HG03066 (cell line): Measurements from ENCODE around the gene VWA7.

Experiments used
- ATAC-seq: cut with Tn5 transposase; IDR thresholded peaks from one replicate; pipeline ENCODE4 v1.9.1; 2021; ENCODE audit warnings: low read depth; ENCODE audit not compliant: unreplicated experiment

VWA7 gene

DNA sequence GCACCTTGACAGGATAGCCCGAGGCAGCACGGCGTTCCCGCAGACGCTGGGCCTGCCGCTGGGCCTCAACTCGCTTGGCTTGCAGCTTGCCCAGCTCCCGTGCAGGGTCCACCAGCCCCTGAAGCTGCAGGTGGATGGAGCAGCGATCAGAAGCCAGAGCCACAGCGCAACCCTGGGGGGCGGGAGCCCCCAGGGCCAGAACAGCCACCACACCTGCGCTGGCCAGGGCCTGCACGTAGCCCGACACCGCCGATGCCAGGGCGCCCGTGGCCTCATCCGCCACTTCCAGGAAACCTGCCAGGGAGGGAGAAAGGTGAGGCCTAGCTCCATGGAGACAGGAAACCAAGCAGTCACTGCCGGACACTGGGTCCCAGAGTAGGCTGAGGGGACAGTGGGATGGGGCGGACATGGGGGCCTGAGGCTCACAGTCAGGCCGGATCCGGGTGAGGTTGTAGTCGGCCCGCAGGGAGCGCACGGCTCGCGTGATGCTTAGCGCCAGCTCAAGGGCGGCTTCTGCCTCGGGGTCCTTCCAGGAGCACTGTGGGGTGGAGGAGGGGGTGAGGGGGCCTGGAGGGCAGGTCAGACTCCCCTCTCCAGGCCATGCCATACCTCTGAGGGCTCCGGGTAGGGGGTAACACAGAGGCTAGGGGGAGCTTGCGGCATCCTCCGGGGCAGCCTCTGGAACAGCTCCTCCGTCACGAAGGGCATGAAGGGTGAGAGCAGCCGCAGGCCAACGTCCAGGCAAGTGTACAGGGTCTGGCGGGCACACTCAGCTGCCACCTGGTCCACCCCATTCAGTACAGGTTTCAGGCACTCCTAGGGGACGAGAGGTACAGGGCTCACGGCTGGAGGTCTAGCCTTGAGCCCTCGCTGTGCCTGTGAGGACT lies 2.1 kb upstream of the VWA7 start:
- ATAC-seq: no peak

DNA sequence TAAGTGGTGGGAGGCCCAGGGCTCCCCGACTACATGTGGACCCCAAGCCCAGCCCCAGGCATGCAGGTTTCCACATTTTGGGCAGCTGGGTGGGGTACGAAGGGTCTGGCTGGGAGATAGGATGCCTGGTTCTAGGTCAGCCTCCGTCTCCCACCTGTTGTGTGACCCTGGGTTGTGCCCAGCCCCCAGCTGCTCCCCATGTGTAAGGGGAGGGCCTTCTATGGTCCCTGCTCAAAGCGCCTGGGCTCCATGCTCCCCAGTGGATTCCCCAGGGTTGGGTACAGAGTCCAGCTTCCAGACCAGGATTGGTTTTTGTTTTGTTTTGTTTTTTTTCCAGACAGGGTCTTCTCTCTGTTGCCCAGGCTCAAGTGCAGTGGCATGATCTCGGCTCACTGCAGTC lies 1.1 kb upstream of the VWA7 start:
- no peak for ATAC-seq

- ATAC-seq: no peak
Observed at GRCh38 chr6:31777667-31778050, 531 bp upstream of the VWA7 start.

- peak; percentile 5 for ATAC-seq
Observed at GRCh38 chr6:31776485-31776988, 591 bp downstream of the VWA7 start.

DNA sequence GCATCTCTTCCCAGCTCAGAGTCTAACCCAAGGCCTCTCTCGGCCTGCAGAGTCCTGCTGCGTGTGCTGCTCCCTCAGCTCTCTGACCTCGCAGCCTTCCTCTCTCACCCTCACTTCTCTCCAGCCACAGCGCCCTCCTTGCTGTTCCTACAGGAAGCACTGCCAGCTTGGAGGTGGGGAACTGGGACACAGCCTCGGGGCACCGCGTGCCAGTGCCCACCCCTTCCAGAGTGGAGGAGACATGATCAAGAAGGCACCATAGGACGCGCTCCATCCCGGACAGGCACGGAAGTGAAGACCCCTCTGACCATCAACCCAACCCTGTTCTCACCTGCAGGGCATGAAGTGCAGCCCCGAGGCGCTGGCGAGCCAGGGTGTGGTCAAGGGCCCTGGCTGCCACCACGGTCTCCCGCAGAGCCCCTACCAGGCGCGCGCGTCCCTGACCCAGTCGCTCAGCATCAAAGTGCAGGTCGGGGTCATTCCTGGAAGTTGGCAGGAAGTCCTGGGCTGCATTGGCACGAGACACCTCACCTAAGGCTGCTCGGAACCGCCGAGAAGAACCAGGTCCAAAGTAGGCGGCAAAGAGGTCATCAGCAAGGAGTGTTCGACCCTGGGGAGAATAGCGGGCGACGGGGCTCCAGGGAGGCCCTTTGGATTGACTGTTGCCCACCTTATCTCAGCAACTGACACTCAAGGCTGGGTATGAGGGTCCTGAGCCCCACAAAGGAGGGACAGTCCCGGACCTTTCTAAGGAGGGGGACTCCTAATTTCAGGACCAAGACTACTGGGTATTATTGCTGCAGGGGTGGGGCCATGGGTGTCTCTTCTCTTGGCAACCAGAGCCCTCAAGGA lies 1.3 kb downstream of the VWA7 start:
- no peak for ATAC-seq

- ATAC-seq: no peak
Observed at GRCh38 chr6:31775184-31775583, 1.9 kb downstream of the VWA7 start.

- ATAC-seq: no peak
Observed at GRCh38 chr6:31771992-31772358, 5.2 kb downstream of the VWA7 start.

DNA sequence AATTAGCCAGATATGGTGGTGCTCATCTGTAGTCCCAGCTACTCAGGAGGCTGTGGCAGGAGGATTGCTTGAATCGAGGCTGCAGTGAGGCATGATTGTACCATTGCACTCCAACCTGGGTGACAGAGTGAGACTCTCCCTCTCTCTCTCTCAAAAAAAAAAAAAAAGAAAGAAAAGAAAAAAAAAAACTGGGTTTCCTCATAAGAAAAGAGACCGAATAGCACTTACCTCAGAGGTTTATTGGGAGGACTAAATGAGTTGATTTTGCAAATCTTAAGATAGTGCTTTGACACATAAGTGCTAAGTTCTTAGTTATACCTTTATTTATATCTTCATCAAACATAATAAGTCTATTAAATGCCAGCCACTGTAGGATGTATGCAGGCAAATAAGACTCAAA lies 6.3 kb downstream of the VWA7 start:
- no peak for ATAC-seq

- no peak for ATAC-seq
Observed at GRCh38 chr6:31769684-31770371, 7.3 kb downstream of the VWA7 start.

DNA sequence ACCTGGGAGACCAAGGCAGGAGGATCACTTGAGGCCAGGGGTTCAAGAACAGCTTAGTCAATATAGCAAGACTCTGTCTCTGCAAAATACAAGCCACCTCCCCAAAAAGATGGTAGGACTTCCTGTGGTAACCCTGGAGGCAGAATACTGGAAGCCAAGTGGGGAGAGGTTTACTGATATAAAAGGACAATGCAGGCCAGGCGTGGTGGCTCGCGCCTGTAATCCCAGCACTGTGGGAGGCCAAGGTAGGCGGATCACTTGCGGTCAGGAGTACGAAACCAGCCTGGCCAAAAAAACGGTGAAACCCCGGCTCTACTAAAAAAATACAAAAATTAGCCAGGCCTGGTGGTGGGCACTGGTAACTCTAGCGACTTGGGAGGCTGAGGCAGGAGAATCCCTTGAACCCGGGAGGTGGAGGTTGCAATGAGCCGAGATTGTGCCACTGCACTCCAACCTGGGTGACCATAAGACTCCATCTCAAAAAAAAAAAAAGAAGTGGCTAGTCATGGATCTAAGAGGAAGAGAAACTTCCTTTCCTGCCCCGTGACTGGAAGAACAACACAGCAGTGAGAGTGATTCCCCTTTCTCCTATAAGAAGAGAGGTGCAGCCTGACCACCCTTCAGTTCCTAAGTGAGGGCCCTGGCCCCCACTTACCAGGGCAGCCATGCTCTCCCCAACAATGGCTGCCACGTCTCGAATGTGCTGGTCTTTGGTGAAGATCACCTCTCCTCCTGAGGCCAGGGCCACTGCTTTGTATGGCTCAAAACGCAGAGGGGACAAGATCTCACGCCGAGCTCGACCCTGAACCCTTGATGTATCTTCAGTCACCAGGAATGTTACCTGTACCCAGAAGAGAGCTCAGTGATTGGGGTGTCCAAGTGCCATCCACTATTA lies 8.5 kb downstream of the VWA7 start:
- ATAC-seq: no peak

DNA sequence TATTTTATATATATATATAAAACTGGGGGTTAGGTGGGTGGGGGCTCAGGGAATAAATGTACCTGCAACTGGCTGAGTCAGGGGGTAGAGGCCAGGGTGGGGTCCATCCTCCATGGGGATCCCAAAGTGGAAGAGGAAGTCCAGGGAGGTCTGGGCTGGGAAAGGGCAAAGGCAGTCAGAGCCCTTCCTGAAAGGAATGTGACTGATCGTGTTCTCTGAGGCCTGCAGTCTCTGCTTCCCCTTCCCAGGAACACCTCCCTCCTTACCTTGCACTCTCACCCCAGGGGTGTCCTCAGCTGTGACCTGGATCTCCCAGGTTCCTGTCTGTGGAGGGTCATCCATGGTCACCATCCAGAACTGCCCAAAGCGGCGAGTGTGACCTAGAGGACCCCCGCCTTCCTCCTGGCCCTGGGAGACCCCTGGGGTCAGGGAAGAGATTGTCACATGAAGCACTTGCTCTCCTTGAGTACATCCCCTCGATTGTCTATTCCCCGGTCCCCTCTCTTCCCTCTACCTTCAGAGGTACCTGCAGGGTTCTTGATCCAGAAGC lies 10.0 kb downstream of the VWA7 start:
- ATAC-seq: no peak

DNA sequence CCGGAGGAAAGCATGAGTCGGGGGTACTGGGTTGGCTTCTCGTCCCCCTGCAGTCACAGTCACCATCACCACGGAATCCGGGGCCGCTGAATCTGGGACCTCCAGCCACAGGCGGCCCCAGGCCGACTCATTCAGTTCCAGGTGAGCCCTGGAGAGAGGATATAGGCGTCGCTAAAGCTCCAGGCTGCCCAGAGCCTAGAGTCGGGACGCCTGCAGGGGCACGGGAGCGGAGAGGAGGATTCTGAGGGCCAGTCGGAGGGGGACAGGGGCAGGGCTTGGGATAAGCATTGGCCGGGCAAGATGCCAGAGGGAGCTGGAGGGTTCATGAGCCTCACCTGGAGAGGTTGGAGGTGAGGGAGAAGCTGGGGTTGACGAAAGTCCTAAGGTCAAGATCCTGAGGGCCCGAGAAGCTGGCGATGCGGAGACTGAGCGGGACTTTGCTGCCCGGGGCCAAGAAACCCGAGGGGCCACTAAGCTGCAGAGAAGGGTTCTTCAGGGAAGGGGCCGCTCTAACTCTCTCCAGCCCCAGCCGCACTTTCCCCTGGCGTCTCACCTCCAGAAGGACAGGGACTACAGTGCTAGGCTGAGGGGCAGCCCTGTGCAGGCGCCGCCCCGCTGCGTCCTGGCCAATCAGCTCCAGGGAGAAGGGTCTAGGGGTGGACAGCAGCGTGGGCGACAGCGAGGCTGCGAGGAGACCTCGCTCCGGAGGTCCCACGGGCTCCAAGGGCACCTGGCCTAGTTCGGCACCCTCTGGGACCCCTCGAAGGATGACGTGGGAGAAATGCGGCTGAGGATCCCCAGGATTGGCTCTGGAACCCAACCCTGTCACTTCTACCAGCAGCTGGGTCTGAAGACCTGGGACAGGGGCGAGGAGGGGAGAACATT lies 11.0 kb downstream of the VWA7 start:
- ATAC-seq: no peak

DNA sequence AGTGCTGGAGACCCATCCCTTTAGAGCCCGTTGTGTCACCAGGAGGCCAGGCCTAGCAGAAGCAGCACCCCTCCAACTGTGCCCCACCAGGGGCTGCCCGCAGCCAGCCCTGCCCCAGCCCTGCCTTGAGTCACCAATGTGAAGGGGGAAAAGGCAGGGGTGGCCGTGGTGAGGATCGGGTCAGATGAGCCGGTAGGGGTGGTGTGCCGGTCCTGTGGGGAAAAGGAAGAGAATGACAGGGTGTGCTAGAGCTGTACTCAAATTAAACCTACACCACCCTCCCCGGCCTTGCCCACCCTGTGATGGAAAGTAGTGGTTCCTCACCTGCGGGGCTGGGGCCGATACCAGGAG lies 11.6 kb downstream of the VWA7 start:
- ATAC-seq: no peak

DNA sequence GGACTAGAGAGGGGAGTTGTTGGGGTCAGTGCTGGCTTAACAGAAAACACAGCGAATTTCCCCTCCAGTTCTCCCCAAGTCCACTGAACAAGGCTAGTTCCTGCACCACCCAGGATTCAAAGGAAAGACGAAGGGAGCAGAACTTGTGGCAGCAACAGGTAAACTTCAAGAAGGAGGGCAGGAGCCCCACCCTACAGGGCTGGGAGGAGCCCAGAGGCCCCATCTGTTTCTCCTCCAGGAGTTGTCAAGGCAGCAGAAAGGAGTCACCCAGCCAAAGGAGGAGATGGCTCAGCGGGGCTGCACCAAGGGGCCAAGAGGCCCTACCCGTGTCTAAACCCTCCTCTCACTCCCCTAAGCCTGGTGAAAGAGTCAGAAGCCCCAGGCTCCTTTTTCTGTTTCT lies 12.9 kb downstream of the VWA7 start:
- ATAC-seq: no peak

GRCh38 chr6:31763619-31763940 lies 13.5 kb downstream of the VWA7 start:
- no peak for ATAC-seq

GRCh38 chr6:31762878-31763618 lies 14.1 kb downstream of the VWA7 start:
- no peak for ATAC-seq

GRCh38 chr6:31762356-31762755 lies 14.8 kb downstream of the VWA7 start, which contains the start of gene SAPCD1:
Gene SAPCD1, plus strand, starts transcription at chr6:31762656. Its CDS starts 399 bp downstream, at chr6:31763055.
- no peak for ATAC-seq

DNA sequence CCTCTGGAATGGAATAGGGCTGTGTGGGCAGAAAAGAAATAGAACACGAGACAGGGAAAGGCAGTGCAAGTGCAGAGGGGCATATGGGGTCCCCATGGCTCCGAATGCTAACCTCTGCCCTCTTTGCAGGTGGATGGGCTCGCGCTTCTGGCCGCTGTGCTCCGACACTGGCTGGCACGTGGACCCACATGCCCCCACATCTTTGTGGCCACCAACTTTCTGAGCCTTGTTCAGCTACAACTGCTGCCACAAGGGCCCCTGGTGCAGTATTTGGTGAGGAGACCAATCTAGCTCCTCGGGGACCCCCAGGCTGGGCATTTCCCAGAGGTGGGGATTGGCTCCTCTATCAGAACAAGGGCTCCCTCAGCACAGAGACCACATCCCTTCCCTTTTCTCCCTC lies 15.8 kb downstream of the VWA7 start:
- no peak for ATAC-seq
